Hematopoietic multipotent progenitor cell treated with erythropoietin and hydrocortisone succinate and interleukin-3 and kit ligand, for 15 days (in vitro differentiated cells): ENCODE measurements around the gene KRTAP5-10.
"Not testable (repeated sequence)": the region's sequence is repeated elsewhere in the genome, so short reads cannot be mapped to it uniquely, and the experiment has no call there.

Source experiments
- DNase-seq: peaks from one replicate; pipeline ENCODE4 v3.0.0-alpha.2; 2015; ENCODE audit warnings: low spot score

Gene KRTAP5-10

DNA sequence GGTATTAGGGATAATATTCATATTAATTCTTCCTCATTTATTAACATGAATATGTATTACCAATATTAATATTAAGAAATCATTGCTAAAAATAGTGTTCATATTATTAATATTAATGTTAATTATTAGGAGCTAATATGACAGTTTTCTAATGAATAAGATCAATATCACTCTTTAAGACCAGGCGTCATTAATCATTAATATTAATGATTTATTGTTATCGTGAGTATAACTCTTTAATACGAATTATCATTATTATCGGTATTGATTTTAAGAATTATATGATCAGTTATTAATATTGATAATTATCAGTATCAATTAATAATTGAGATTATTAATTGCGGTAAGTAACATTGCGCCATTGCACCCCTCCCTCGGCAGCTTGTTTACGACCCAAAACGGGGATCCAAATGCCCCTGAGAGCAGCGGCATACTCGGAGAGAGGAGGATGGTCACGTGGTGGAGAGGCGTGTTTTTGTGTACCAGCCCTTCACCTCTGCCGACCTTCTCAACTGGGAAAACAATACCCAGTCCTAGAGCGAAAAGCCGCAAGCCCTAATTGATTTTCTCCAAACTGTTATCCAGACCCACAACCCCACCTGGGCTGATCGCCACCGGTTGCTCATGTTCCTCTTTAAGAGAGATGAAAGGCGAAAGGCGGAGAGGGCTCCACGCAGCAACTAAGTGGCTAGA is 46.0 kb downstream of the KRTAP5-10 start:
- DNase-seq, result not testable (repeated sequence)

GRCh38 chr11:71613931-71614330 is 48.6 kb downstream of the KRTAP5-10 start:
- not testable (repeated sequence) for DNase-seq

- DNase-seq, result not testable (repeated sequence)
These were observed 49.1 kb downstream of the KRTAP5-10 start for GRCh38 chr11:71614366-71614917.

DNA sequence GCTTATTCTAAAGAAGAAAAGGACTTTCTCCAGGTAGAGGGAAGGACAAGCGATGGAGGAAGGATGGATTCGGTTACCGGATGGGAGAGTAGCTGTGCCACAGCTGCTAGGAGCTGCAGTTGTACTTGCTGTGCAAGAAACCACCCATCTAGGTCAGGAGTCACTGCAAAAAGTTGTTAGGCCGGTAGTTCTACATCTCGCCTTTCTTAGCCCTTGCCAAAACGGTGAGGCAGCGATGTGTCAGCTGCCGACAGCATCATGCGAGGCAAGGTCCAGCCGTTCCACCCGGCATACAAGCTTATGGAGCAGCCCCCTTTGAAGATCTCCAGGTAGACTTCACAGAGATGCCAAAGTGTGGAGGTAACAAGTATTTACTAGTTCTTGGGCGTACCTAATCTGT is 49.6 kb downstream of the KRTAP5-10 start:
- not testable (repeated sequence) for DNase-seq
